Neural cell (in vitro differentiated cells): Measurements from ENCODE around the gene PLCL1. TPM values are rescaled to one million over a fixed set of nuclear protein-coding genes. Genes with fewer than 3 reads are reported as not detected.

Experiments
- H2AFZ ChIP-seq: fragments of 200-600, 300-800 bp; sonication (generic), shearing (Covaris generic); 2 replicates; pipeline ENCODE4 v1.6.0; 2014; ENCODE audit warnings: low read depth, mild to moderate bottlenecking, antibody characterized with exemption, low read length, moderate library complexity
- H3F3A ChIP-seq: fragments of 200-600 bp; shearing (Covaris generic); 2 replicates; pipeline ENCODE4 v1.6.1; 2016; ENCODE audit warnings: mild to moderate bottlenecking, moderate library complexity, mixed read lengths, antibody characterized with exemption, low read length; ENCODE audit not compliant: insufficient read depth, poor library complexity, severe bottlenecking
- H3K27ac ChIP-seq: fragments of 200-600, 300-800 bp; sonication (generic), shearing (Covaris generic); 2 replicates; pipeline ENCODE4 v1.5.1; 2014; ENCODE audit warnings: mild to moderate bottlenecking, low read length, moderate library complexity
- H3K27me3 ChIP-seq: fragments of 300-800, 200-600 bp; sonication (generic), shearing (Covaris generic); 2 replicates; pipeline ENCODE4 v1.6.0; 2014; ENCODE audit warnings: mild to moderate bottlenecking, low read depth, low read length, moderate library complexity; ENCODE audit not compliant: insufficient read depth
- H3K36me3 ChIP-seq: fragments of 300-800, 200-600 bp; sonication (generic), shearing (Covaris generic); 2 replicates; pipeline ENCODE4 v1.5.1; 2014; ENCODE audit warnings: mild to moderate bottlenecking, antibody characterized with exemption, low read length, moderate library complexity; ENCODE audit not compliant: insufficient read depth
- H3K4me2 ChIP-seq: fragments of 300-800, 200-600 bp; sonication (generic), shearing (Covaris generic); 2 replicates; pipeline ENCODE4 v1.6.0; 2014; ENCODE audit warnings: mild to moderate bottlenecking, low read length
- H3K4me3 ChIP-seq: fragments of 300-800, 200-600 bp; sonication (generic), shearing (Covaris generic); 2 replicates; pipeline ENCODE4 v1.5.1; 2014; ENCODE audit warnings: mild to moderate bottlenecking, low read length, moderate library complexity
- H3K79me2 ChIP-seq: fragments of 200-600 bp; shearing (Covaris generic); replicated peaks from 2 replicates; pipeline ENCODE4 v1.6.0; 2014; ENCODE audit warnings: mild to moderate bottlenecking, low read length, moderate library complexity; ENCODE audit not compliant: insufficient read depth
- H3K9ac ChIP-seq: fragments of 300-800, 200-600 bp; sonication (generic), shearing (Covaris generic); 2 replicates; pipeline ENCODE4 v1.6.1; 2016; ENCODE audit warnings: mild to moderate bottlenecking, low read length, mixed read lengths
- H3K9me2 ChIP-seq: fragments of 200-600 bp; shearing (Covaris generic); 2 replicates; pipeline ENCODE4 v1.6.1; 2016; ENCODE audit warnings: mild to moderate bottlenecking, low read length, mixed read lengths; ENCODE audit not compliant: insufficient read depth
- H3K9me3 ChIP-seq: fragments of 200-600, 300-800 bp; sonication (generic), shearing (Covaris generic); 2 replicates; pipeline ENCODE4 v1.6.1; 2016; ENCODE audit warnings: mild to moderate bottlenecking, mixed run types, low read length, moderate library complexity, mixed read lengths
- H4K20me1 ChIP-seq: fragments of 200-600 bp; shearing (Covaris generic); 2 replicates; pipeline ENCODE4 v1.6.1; 2016; ENCODE audit warnings: mild to moderate bottlenecking, mixed run types; ENCODE audit not compliant: insufficient read depth
- EP300 ChIP-seq: fragments of 450-650 bp; conservative IDR thresholded peaks from 2 replicates; pipeline ENCODE4 v1.6.1; 2014; ENCODE audit warnings: antibody characterized with exemption, mild to moderate bottlenecking, moderate library complexity; ENCODE audit not compliant: poor library complexity, severe bottlenecking
- EZH2 ChIP-seq: fragments of 200-600, 300-800 bp; shearing (Covaris generic), sonication (generic); IDR thresholded peaks from 2 replicates; pipeline ENCODE4 v1.6.1; 2014; ENCODE audit warnings: antibody characterized with exemption, low read length, borderline replicate concordance, mild to moderate bottlenecking; ENCODE audit not compliant: insufficient read depth, poor library complexity, severe bottlenecking
- MXI1 ChIP-seq: fragments of 450-650 bp; conservative IDR thresholded peaks from 2 replicates; pipeline ENCODE4 v1.6.1; 2014; ENCODE audit warnings: antibody characterized with exemption, mild to moderate bottlenecking; ENCODE audit not compliant: poor library complexity, severe bottlenecking
- POLR2AphosphoS5 ChIP-seq: IDR thresholded peaks from 2 replicates; pipeline ENCODE4 v1.6.1; 2012
- RAD21 ChIP-seq: fragments of 450-650 bp; conservative IDR thresholded peaks from 2 replicates; pipeline ENCODE4 v1.6.1; 2014; ENCODE audit warnings: antibody characterized with exemption, mild to moderate bottlenecking, moderate library complexity
- SMC3 ChIP-seq: fragments of 450-650 bp; conservative IDR thresholded peaks from 2 replicates; pipeline ENCODE4 v1.6.1; 2014; ENCODE audit warnings: antibody characterized with exemption, mild to moderate bottlenecking, moderate library complexity; ENCODE audit not compliant: poor library complexity
- TAF1 ChIP-seq: IDR thresholded peaks from 2 replicates; pipeline ENCODE4 v1.6.1; 2012; ENCODE audit warnings: low read depth
- polyA plus RNA-seq: library from polyadenylated mRNA; depleted of rRNA; stranded (reverse); fragments of >200 nt; gene quantifications from 2 replicates; pipeline ENCODE4 v1.2.3, GENCODE V29; 2014
- TF ChIP-seq, protein P1 (sequence below): fragments of 450-650 bp; IDR thresholded peaks from 2 replicates; pipeline ENCODE4 v1.5.1; 2014; ENCODE audit warnings: antibody characterized with exemption, mild to moderate bottlenecking, moderate library complexity; ENCODE audit not compliant: poor library complexity, severe bottlenecking
- TF ChIP-seq, protein P2 (sequence below): IDR thresholded peaks from 2 replicates; pipeline ENCODE4 v1.6.1; 2012; ENCODE audit warnings: borderline replicate concordance

PLCL1 gene
- polyA plus RNA-seq, 1 donor from 2014 or later, result 6.8 TPM

DNA sequence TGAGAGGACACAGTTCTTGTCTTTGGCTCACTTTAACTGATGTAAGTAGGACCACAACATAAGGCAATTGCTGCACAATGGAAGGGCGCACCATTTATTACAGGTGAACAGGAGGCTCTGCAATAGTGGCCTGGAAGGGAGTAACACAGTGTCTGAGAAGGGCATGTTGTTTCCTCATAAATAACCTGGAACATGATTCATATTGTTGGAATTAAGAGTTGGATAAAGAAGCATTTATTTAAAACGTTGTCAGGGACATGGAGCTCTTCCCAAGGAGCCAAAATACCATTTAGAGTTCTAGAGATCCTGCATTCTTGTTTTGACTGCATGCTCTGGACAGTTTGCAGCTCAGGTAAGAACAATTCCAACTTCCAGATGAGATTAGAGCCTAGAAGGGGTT, 110.4 kb downstream of the PLCL1 start:
- H3K9ac ChIP-seq, result no peak overlapping the region
- no peak overlapping the region for H3K4me2 ChIP-seq
- no peaks in the 10 kb centered on the region for H3K27me3 ChIP-seq
- H2AFZ ChIP-seq, result no peak overlapping the region
- H3K9me2 ChIP-seq, result no peaks in the 10 kb centered on the region
- no peaks in the 10 kb centered on the region for H3K36me3 ChIP-seq
- no peak overlapping the region for H3K4me3 ChIP-seq
- H3K27ac ChIP-seq, result no peak overlapping the region
- H3K9me3 ChIP-seq, result no peaks in the 10 kb centered on the region
- TF ChIP-seq, protein P1, sequence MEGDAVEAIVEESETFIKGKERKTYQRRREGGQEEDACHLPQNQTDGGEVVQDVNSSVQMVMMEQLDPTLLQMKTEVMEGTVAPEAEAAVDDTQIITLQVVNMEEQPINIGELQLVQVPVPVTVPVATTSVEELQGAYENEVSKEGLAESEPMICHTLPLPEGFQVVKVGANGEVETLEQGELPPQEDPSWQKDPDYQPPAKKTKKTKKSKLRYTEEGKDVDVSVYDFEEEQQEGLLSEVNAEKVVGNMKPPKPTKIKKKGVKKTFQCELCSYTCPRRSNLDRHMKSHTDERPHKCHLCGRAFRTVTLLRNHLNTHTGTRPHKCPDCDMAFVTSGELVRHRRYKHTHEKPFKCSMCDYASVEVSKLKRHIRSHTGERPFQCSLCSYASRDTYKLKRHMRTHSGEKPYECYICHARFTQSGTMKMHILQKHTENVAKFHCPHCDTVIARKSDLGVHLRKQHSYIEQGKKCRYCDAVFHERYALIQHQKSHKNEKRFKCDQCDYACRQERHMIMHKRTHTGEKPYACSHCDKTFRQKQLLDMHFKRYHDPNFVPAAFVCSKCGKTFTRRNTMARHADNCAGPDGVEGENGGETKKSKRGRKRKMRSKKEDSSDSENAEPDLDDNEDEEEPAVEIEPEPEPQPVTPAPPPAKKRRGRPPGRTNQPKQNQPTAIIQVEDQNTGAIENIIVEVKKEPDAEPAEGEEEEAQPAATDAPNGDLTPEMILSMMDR, result no peak
- no peak for TF ChIP-seq POLR2AphosphoS5
- TF ChIP-seq, protein P2, sequence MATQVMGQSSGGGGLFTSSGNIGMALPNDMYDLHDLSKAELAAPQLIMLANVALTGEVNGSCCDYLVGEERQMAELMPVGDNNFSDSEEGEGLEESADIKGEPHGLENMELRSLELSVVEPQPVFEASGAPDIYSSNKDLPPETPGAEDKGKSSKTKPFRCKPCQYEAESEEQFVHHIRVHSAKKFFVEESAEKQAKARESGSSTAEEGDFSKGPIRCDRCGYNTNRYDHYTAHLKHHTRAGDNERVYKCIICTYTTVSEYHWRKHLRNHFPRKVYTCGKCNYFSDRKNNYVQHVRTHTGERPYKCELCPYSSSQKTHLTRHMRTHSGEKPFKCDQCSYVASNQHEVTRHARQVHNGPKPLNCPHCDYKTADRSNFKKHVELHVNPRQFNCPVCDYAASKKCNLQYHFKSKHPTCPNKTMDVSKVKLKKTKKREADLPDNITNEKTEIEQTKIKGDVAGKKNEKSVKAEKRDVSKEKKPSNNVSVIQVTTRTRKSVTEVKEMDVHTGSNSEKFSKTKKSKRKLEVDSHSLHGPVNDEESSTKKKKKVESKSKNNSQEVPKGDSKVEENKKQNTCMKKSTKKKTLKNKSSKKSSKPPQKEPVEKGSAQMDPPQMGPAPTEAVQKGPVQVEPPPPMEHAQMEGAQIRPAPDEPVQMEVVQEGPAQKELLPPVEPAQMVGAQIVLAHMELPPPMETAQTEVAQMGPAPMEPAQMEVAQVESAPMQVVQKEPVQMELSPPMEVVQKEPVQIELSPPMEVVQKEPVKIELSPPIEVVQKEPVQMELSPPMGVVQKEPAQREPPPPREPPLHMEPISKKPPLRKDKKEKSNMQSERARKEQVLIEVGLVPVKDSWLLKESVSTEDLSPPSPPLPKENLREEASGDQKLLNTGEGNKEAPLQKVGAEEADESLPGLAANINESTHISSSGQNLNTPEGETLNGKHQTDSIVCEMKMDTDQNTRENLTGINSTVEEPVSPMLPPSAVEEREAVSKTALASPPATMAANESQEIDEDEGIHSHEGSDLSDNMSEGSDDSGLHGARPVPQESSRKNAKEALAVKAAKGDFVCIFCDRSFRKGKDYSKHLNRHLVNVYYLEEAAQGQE, result no peak
- no peak for TF ChIP-seq TAF1
- TF ChIP-seq EZH2, result no peak
- TF ChIP-seq RAD21, result no peak
- no peak for TF ChIP-seq SMC3
- no peak for TF ChIP-seq EP300
- TF ChIP-seq MXI1, result no peak
- H3K79me2 ChIP-seq, result no peaks in the 10 kb centered on the region
- H3F3A ChIP-seq, result no peaks in the 10 kb centered on the region
- H4K20me1 ChIP-seq, result no peaks in the 10 kb centered on the region

DNA sequence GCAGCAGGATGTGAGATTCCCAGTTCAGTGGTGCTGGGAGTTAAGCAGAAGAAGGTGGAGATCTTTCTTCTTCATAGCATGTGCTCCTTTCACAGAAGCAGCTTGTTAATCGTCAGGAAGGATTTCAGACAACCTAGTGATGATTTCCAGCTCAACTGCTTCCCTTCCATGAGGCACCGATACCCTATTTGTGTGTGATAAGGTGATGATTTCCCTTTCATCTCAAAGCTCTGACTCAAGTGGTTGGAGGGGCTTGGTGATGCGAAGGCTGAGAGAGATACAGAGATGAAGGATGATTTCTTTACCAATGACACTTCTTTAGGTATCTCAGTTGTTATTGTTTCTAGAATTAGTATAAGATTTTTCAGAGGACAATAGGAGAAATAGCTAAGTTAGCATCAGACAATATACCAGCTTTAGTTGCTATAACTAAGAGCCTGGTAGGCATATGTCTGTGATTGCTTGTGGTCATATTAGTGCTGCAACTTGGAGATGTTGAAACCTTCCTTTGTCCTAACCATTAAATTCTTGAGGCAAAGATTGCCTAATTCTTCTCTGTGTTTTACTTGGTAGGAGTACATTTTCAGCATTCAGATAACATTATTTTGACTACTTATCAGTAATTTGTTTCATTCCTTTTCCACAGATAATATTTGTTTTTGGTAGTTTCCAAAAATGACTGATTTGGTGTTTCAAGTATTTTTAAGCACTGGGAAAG, 111.3 kb downstream of the PLCL1 start:
- H3K9me3 ChIP-seq, result no peaks in the 10 kb centered on the region
- H3K36me3 ChIP-seq, result no peaks in the 10 kb centered on the region
- H2AFZ ChIP-seq, result no peak overlapping the region
- H3K27me3 ChIP-seq, result no peaks in the 10 kb centered on the region
- no peaks in the 10 kb centered on the region for H3F3A ChIP-seq
- no peak overlapping the region for H3K27ac ChIP-seq
- H3K9me2 ChIP-seq, result no peaks in the 10 kb centered on the region
- no peaks in the 10 kb centered on the region for H4K20me1 ChIP-seq
- no peak overlapping the region for H3K4me2 ChIP-seq
- TF ChIP-seq RAD21 (no peak), POLR2AphosphoS5 (no peak), EZH2 (no peak)
- TF ChIP-seq, protein P1, result no peak
- TF ChIP-seq, protein P2, result no peak
- H3K79me2 ChIP-seq, result no peaks in the 10 kb centered on the region
- no peak overlapping the region for H3K9ac ChIP-seq
- no peak overlapping the region for H3K4me3 ChIP-seq
